Epidermal melanocyte (primary cell): Measurements from ENCODE around the gene CRY1.
"Not testable (repeated sequence)": the region's sequence is repeated elsewhere in the genome, so short reads cannot be mapped to it uniquely, and the experiment has no call there.

ENCODE experiments used
- DNase-seq: peaks from one replicate; pipeline ENCODE4 v3.0.0; 2011; ENCODE audit warnings: low spot score; ENCODE audit not compliant: insufficient read length

The CRY1 gene

GRCh38 chr12:107066691-107067090 is 26.7 kb downstream of the CRY1 start:
- no peak for DNase-seq

GRCh38 chr12:107064687-107065086 is 28.7 kb downstream of the CRY1 start:
- DNase-seq, result no peak

- DNase-seq, result no peak
Observed at GRCh38 chr12:107064243-107064642, 29.1 kb downstream of the CRY1 start.

- DNase-seq, result no peak
Observed at GRCh38 chr12:107058190-107058589, 35.2 kb downstream of the CRY1 start.

- no peak for DNase-seq
Observed at GRCh38 chr12:107057071-107057834, 36.1 kb downstream of the CRY1 start.

- DNase-seq, result no peak
Observed at GRCh38 chr12:107053709-107054108, 39.6 kb downstream of the CRY1 start.

GRCh38 chr12:107045186-107045585 is 48.2 kb downstream of the CRY1 start:
- DNase-seq, result no peak

- no peak for DNase-seq
Observed at GRCh38 chr12:107042801-107043200, 50.5 kb downstream of the CRY1 start.

- no peak for DNase-seq
Observed at GRCh38 chr12:107035733-107036132, 57.6 kb downstream of the CRY1 start.

GRCh38 chr12:107033758-107034739 is 59.3 kb downstream of the CRY1 start:
- DNase-seq, result no peak

GRCh38 chr12:107032266-107032665 is 61.1 kb downstream of the CRY1 start:
- no peak for DNase-seq

GRCh38 chr12:107031061-107031460 is 62.3 kb downstream of the CRY1 start:
- DNase-seq, result no peak

GRCh38 chr12:107029081-107029480 is 64.3 kb downstream of the CRY1 start:
- no peak for DNase-seq

- peak; percentile 50 for DNase-seq
Observed at GRCh38 chr12:107027636-107028053, 65.7 kb downstream of the CRY1 start.

GRCh38 chr12:107026806-107027635 is 66.3 kb downstream of the CRY1 start:
- no peak for DNase-seq

- DNase-seq, result not testable (repeated sequence)
Observed at GRCh38 chr12:107026356-107026755, 67.0 kb downstream of the CRY1 start.

- no peak for DNase-seq
Observed at GRCh38 chr12:107025671-107026070, 67.7 kb downstream of the CRY1 start.

- no peak for DNase-seq
Observed at GRCh38 chr12:107019546-107019945, 73.8 kb downstream of the CRY1 start.

- DNase-seq, result no peak
Observed at GRCh38 chr12:107017042-107017441, 76.3 kb downstream of the CRY1 start.

GRCh38 chr12:107014055-107014454 is 79.3 kb downstream of the CRY1 start:
- no peak for DNase-seq

- DNase-seq, result no peak
Observed at GRCh38 chr12:107012736-107013425, 80.5 kb downstream of the CRY1 start.
